Effector CD8-positive, alpha-beta T cell (primary cell): ENCODE results near the gene BCAS2.
"Not testable (repeated sequence)": the region's sequence is repeated elsewhere in the genome, so short reads cannot be mapped to it uniquely, and the experiment has no call there.

Experiments
- DNase-seq: peaks from one replicate; lab custom pipeline; 2025; lab: John Stamatoyannopoulos, UW
- total RNA-seq, 4 experiments: gene quantifications; one replicate each; lab custom pipeline; 2026; lab: John Stamatoyannopoulos, UW

BCAS2 gene
- 35.3 to 61.8 (median 45.3) reads per million in 4 experiments for total RNA-seq

DNA sequence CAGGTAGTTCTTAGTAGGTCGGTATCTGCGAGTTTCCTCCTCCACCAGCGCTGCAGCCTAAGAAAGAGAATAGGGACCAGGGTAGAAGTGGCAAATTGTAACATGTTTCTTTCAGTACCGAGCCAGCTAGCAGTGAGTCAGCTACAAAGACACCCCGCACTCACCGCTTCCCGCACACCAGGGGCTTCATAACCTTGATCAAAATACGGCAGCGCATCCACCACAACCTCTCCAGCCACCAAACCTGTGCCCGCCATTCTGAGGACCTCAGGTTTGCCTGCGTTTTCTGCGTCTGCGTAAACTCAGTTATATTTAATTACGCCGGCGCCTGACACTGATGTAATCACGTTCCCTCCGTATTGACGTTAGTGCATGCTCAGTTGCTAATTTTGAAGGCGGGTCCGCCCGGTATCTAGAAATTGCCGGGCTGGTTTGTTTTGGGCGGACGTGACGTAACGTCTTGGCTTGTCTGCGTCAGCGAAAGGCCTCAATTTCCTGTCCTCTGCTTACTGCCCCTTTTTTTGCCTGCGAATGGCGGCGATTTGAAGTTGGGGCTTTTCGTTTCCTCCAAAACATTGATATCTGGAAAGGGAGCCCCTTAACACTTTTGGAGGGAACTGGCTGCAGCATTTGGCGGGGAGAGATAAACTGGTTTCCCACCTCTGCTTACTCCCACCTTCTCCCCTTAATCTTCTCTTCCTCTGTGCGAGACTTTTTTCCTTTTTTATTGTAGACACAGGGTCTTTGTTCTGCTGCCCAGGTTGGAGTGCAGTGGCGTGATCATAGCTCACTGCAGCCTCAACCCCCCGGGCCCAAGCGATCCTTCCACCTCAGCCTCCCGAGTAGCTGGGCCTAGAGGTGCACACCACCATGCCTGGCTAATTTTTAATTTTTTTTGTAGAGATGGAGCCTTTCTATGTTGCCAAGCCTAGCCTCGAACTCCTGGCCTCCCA lies at the start of gene BCAS2:
Gene BCAS2 (minus strand): TSS at position 281 of the 953 bp plus-strand sequence. CDS start 24 bp downstream, at position 257.
- peak; percentile 91 for DNase-seq

DNA sequence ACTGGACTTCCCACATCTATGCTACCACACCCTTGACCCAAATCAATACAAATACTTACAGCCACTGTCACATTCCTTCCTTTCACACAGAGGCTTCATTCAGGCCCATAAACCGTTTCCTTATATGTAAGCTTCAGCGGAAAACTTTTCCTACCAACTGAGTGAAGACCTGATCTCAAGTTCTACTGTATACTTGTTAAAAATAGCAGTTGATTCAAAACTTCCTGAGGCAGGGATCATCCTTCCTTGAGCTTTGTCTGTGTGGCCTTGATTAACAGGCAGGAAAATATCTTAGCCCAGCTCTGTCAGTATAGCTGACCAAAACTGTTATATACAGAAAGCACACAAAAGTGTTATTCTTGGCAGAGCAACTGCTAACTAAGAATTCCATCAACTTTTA lies 45.7 kb upstream of the BCAS2 start:
- DNase-seq: no peak

DNA sequence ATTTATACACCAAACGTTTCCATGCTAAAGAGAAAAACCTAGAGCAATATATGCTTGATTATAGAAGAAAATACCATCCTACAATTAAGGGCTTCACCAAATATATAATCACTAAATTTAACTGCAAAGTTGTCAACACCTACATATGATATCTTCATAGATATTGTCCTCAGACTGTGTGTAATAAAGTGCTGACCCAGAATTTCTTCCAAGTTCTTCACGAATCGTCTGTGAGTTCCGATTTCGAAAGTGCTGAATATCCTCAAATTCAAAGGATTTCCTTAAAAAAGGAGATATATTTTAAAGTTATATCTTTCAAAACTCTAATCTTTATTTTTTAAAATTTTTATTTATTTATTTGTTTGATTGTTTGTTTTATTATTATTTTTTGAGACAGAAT lies 41.9 kb upstream of the BCAS2 start:
- DNase-seq: no peak

DNA sequence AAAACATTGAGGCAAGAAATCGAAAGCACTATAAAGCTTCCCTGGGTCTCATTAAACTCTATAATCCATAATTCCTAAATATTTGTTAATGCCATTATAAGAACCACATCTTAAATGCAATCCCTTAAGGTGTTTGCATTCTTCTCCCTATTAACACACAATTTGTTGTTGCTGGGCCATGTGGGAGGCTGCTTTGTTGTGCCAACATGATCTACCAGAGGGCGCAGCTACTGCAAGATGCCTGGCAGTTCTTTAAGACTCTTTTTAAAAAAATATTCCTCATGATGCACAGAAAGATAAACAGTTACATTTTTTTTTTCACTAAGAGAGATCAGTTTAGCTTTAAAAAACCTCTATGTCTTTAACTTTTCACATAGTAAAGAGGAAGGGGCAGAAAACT lies 39.0 kb upstream of the BCAS2 start:
- DNase-seq: no peak

DNA sequence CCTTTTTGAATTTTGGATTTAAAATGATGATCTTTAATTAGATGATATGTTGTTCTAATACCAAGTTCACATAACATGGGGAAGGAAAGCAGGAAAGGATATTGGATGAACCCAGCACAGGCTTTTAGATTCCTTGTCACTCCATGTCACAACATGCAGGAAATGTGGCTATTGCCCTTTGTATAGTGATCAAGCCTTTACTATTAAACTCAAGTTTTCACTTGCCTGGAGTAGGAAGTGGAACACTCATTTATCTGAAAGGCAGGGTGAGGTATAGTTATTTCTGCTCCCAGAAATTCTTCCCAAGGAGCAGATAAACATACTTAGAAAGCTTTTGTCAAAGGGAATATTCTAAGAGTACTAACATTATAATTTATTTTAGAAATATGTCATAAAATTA lies 37.2 kb upstream of the BCAS2 start:
- DNase-seq: no peak

DNA sequence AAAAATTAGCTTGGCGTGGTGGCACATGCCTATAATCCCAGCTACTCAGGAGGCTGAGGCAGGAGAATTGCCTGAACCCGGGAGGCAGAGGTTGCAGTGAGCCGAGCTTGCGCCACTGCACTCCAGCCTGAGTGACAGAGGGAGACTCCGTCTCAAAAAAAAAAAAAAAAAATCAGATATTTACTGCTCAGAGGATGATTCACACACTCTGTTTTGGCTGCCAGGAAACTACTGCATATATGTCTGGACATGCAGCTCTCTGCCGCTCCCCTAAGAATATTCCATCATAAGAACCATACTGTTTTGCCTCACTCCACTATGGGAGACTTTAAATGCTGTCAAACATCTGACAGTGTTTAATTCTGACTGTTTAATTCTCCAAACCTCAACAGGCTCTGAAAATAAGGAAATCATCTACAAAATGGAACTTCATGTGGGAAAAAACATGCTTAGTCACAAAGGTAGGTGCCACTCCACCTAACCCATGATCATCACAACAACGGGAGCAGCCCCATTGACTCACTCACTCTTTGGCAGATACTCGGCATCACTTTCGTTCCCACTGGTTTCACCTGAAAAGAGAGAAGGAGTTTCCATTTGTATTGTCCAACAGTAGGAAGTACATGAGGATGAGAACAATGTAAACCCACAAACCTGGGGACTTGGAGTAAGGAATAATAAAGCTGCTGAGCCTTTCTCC lies 29.3 kb upstream of the BCAS2 start:
- DNase-seq: no peak

DNA sequence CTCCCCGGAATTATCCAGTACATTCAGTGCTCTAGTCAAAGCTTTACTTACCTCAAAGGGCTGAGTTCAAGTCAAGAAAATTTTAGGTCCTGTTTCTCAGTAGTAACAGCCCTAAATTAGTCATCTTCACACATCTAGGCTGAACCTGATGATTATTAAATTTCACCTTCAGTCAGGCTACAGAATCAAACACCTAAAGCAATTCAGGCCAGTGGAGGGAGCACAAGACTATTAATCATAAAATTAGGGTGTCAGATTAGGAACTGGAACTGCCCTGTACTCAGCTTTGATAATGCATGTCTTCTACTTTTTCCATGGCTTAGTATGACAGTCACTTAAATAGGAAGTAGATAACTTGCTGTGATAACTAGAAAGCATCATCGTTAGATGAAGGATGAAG lies 28.4 kb upstream of the BCAS2 start:
- DNase-seq: no peak

DNA sequence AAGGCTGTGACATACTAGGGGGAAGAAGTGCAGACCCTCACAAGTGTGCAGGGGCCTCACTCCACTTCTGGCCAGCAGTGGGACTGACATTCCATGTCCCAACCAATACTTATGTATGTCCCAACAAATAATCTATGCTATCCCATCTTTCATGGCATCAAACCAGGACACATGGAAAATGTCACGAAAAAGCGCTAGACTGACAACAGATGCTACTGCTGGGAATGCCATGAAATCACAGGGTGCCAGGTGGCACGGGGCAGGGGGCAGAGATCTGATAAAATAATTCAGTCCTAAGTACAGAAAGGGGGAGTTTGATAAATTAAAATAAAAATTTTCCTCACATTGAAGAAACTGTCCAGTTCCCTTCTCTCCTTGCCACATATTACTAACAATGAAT lies 27.6 kb upstream of the BCAS2 start:
- no peak for DNase-seq

DNA sequence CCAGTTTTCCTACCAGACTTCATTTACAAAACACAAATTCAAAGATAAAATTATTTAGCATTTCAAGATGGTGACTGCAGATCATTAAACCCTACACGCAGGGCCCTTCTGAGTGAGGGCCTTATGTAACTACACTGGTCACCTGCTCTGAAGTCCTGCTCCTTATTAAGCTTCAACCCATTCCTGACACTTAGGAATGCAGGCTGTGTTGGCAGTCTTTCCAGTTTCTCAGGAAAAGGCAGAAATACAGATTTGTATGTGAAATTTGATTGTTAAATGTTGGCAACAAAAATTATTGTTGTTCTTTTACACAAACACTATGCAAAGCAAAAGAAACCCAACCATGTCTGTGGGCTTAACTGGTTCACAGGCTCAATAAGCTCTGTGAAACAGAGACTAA lies 25.8 kb upstream of the BCAS2 start:
- DNase-seq: no peak

DNA sequence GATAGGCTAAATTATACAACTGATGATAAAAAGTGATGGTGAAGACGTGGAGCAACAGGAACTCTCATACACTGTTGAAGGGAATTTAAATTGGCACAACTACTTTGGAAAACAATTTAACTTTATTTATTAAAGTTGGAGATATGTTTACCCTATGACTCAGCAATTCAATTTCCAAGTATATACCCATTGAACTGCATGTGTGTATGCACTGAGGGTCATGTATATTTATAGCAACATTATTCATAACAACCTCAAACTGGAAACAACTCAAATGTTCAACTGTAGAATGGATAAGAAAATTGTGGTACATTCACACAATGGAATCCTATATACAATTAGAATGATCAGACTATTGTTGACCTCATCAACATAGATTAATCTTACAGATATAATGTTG lies 16.5 kb upstream of the BCAS2 start:
- no peak for DNase-seq

DNA sequence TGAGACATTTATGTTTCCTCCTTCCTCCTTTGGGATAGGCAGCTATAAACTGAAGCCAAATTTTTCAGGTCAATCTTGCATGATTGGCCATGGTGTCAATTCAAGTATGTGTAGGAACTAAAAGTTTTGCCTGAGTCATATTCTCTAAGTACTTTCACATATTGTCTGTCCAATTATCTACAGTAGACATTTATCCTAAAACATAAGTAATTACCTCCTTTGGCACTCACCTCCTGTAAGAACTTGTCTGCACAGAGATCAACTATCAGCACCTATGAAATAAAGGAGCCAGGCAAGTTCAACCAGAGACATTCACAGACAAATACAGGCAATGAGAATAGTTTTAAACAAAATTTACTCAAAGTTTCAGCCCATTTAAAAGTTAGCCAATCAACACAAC lies 14.2 kb upstream of the BCAS2 start:
- DNase-seq: no peak

DNA sequence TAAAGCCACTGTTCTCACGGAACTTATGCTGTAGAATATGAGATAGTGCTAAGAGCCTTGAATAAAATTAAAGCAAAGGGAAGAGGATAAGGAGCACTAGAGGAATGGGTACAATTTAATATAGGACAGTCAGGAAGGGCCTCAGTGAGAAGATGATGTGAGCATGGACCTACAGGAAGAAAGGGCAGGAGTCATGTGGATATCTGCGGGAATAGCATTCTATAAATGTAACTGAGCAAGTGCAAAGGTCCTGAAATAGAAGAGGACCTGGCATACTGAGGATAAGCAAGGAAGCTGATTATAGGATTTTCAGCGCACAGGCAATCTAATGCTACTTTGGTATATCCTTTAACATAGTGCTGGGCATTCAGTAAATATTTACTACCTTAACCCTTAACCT lies 12.6 kb upstream of the BCAS2 start:
- no peak for DNase-seq

DNA sequence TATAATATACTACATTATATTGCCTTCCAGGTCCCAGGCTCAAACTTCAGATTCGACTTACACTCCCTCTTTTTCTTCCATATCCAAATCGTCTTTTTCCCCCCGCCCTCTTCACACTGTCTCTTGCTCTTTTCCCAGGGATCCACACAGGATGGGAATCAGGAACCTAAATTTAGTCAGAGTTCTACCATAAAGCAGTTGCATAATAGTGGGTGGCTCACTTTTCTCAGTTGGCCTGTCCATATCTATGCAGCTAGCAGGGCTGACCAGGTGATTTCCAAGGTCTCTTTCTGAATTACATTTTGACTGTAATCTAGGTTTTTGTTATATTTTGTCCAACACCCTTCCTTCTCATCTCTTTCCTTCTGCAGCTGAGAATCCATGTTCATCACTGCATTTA lies 7.7 kb upstream of the BCAS2 start:
- no peak for DNase-seq

DNA sequence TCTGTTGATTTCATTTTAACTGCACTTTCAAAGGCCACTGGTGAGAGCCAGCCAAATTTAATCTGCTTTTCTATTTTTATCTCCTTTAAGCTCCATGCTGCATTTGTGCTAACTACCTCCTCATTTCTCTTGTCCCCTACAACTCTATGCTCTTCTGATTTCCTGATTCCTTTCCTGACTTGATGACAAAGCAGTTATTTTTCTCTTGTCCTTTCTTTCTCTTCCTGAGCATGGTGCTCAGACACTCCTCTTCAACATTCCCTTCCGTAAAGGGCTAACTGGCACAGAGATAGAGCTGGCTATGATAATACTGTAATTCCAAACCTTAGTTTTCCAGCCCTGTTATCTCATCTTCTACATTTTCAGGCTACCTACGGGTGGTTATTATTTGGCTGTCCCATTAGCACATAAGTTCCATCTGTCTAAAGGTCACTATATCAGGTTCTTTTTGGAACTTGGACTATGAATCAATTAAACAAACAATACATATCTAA lies 6.8 kb upstream of the BCAS2 start:
- DNase-seq: no peak

DNA sequence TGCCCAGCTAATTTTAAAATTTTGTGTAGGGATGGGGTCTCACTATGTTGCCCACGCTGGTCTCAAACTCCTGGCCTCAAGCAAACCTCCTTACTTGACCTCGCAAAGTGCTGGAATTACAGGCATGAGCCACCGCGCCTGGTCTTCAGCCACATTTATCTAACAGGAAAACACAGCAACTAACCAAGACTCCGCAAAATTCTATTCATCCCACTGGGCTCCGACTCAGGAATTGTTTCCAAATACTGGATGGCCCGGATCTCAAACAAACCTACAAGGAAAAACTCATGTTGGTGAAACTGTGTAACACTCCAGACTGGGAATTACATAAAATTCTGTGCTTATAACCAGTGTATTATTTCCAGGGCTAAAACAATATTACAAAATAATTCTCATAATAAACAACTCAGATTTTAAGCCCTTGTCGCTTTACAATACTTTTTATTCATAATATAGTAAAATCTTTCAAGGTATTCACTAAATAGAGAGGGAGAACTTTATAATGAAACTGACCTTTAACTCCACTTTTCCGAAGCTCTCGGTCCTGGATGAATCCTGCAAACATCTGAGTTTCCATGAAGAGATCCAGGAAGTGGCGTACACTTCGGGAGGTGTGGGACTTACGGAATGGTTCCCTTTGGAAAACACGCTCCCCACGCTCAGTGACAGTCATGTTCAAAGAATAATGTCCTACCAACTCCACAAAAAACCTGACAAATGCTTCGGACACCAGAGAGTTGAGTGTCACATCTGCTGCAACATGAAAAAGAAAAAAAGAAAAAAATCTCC lies 6.0 kb upstream of the BCAS2 start:
- no peak for DNase-seq

DNA sequence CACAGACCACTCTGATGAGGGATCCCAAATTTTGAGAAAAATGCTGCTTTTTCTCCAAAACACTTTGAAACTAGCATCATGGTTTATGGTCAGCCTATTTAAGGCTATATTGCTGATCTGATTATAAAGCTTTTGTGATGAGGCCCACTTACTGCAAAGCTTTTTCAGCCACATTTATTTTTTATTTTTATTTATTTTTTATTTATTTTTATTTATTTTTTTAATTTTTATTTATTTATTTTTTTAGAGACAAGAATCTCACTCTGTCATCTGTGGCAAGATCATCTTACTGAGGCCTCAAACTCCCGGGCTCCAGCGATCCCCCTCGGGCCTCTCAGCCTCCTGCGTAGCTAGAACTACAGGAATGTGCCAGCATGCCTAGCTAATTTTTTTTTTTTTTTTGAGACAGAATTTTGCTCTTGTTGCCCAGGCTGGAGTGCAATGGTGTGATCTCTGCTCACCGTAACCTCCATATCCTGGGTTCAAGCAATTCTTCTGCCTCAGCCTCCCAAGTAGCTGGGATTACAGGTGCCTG lies 5.2 kb upstream of the BCAS2 start:
- DNase-seq: no peak

DNA sequence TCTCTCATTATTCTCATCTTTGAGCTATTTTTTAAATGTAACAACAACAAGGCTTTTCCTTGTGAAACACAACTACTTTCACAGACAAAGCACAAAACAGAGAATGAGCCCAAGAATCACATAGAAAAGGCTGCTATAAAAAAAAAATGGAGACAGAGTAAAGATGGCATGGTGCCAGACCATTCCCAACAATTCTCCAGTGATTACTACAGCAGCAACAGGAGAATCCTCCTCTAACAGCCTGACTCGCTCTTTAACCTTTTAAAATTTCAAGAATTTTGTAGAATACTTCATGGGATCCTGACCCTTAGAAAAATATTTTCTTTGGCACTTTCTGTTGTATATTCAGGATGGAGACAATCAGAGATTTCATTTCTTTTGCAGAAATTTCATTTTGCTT lies 3.8 kb upstream of the BCAS2 start:
- no peak for DNase-seq

DNA sequence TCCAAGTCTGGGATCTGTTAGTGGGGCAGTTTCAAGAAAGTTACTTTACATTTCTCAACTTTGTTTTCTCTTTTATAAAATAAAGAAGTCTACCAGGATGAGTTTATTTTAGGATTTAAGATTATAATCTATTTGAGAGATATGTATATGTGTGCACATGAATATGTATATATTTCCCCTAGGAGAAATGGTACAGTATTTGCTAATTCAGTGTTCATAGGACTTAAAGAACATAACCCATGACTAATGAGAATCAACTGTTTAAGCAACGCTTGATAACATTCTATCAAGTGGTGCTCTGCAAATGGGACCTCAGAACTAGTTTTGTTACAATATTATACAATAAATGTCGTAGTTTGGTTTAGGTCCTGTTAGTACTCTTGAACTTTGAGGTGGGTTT lies 7.0 kb downstream of the BCAS2 start:
- no peak for DNase-seq

DNA sequence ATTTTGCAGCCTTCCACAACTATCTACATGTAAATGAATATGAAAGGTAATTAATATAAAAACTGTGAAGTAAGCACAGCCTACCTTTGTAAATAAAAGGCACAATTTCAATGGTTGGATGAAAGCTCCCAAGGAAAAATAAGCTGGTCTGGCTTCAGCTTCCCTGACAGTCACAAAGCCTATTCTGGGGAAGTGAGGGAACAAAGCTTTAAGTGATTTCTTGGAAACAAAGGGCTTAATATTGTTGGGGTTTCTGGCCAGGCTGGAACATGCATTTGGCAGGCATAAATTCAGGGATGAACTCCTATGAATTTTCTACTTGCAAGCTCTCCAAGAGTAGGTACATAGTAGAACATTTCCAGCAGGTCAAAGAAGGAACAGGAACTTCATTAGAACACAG lies 17.3 kb downstream of the BCAS2 start:
- no peak for DNase-seq

DNA sequence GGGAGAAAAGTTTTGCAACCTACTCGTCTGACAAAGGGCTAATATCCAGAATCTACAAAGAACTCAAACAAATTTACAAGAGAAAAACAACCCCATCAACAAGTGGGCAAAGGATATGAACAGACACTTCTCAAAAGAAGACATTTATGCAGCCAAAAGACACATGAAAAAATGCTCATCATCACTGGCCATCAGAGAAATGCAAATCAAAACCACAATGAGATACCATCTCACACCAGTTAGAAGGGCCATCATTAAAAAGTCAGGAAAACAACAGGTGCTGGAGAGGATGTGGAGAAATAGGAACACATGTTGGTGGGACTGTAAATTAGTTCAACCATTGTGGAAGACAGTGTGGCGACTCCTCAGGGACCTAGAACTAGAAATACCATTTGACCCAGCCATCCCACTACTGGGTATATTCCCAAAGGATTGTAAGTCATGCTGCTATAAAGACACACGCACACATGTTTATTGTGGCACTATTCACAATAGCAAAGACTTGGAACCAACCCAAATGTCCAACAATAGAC lies 18.4 kb downstream of the BCAS2 start:
- not testable (repeated sequence) for DNase-seq

DNA sequence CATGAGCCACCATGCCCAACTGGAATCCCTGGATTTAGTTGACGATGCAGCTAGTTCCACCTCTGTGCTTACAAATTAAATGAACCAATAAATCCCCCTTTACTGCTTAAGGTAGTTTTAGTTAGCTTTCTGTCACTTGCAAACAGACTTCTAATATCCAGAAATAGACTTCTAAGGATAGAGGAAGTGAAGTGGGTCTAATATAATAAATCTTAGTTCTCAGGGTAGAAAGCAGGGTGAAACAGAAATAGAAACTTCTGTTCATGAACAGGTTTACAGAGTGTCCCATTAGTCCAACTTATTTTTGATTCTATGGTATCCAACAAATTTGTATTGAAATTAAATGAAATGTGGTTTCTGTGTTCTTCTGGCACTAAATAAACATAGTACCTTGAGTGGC lies 20.1 kb downstream of the BCAS2 start:
- DNase-seq: no peak

DNA sequence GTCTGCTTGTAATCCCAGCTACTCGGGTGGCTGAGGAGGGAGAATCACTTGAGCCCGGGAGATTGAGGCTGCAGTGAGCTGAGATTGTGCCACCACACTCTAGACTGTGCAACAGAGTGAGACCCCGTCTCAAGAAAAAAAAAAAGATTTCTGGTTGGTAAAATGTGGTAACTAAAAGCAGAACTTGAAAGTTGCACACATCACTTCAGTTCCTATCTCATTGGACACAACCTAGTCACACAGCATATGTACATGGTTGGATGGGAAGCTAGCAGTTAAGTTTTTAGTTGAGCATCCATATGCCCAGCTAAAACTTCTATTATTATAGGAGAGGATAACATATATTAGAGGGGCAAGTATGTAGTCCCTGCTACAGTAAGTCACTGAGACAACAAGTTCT lies 22.1 kb downstream of the BCAS2 start:
- DNase-seq: no peak
